ENCODE data around the gene NT5DC4. TPM values are rescaled to one million over a fixed set of nuclear protein-coding genes. Genes with fewer than 3 reads are reported as not detected.
A peak's percentile ranks its signal among the peaks of the same experiment; 100 is the strongest.

NT5DC4 gene
- total and polyA plus RNA-seq, 2 of the 4 experiments (the other 2 are of a cell fraction): not detected

- intact Hi-C loops (cut with micrococcal nuclease): no loop called here
- Histone ChIP-seq H3K23ac (ENCODE audit: low read depth, low read length) (no peak overlapping the region), H3K4me1 (ENCODE audit: control insufficient read depth, insufficient read depth, low read length) (peaks cover 8% of the 10 kb centered on the region), H3K56ac (ENCODE audit: extremely low read depth, insufficient read depth, low read length) (no peak overlapping the region), H2AK5ac (ENCODE audit: low read depth, low read length) (no peak overlapping the region; the same call in 1 of the 2 replicates), H3K14ac (replicated peaks; ENCODE audit: low read depth, low read length) (no peak overlapping the region), H2AFZ (replicated peaks; ENCODE audit: low read length, poor library complexity) (peak overlapping the region; percentile 87), H2BK120ac (ENCODE audit: low read depth, low read length) (no peak overlapping the region), H3K4me3 (ENCODE audit: insufficient read depth, low read depth, low read length) (no peak overlapping the region), H4K91ac (ENCODE audit: insufficient read depth, low read depth, low read length) (no peak overlapping the region), H2BK5ac (ENCODE audit: low read depth, low read length, poor library complexity, severe bottlenecking) (peak overlapping the region; percentile 63), H3K9me3 (ENCODE audit: control insufficient read depth, insufficient read depth, low read length) (no peaks in the 10 kb centered on the region), H2BK15ac (ENCODE audit: low read depth, low read length) (0 out of 3 replicates have a peak overlapping the region, but pooled peaks have one; percentile 29), H3K79me1 (ENCODE audit: low read depth in 1 of 2, low read length in 2 of 2) (no peaks in the 10 kb centered on the region), H3K9ac (ENCODE audit: low read depth, low read length) (no peak overlapping the region), H3K4ac (ENCODE audit: low read depth, low read length) (peak overlapping the region; percentile 64; the same call in 1 of the 2 replicates), H2AK9ac (replicated peaks; ENCODE audit: low read depth, low read length, poor library complexity) (peak overlapping the region; percentile 63), H3K27ac (ENCODE audit: insufficient read depth, low read length) (no peak overlapping the region), H3K27me3 (ENCODE audit: control insufficient read depth, insufficient read depth, low read length) (peaks cover 3% of the 10 kb centered on the region; the same call in 1 of the 2 replicates), H4K5ac (ENCODE audit: low read depth, low read length) (no peak overlapping the region), H2BK20ac (ENCODE audit: low read depth, low read length) (no peak overlapping the region), H4K8ac (ENCODE audit: low read depth in 2 of 2, low read length in 2 of 2) (peak overlapping the region in 1 of 2 experiments; percentile 56; a peak in 2 of 4 replicates), H3K4me2 (ENCODE audit: low read depth, low read length) (no peak overlapping the region), H3K9me1 (ENCODE audit: insufficient read depth, low read length) (peaks cover 7% of the 10 kb centered on the region), H4K20me1 (ENCODE audit: insufficient read depth, low read length) (no peaks in the 10 kb centered on the region), H3K36me3 (ENCODE audit: control insufficient read depth, insufficient read depth, low read length) (no peaks in the 10 kb centered on the region), H3K18ac (ENCODE audit: low read depth, low read length) (no peak overlapping the region)
- CTCF ChIA-PET: no interaction called here
- DNase-seq (no peak), ATAC-seq (ENCODE audit: low read depth) (no peak)
- 100% methylated on average over 1 of the region's 7 CpGs; no CpG with 5 or more reads in 1 of the 2 experiments for WGBS, 2 experiments (ENCODE audit: extremely low coverage in 2 of 2, insufficient read length in 1 of 2)
- dilution Hi-C loops (cut with HindIII; ENCODE audit: low sequenced_read_pairs, unreplicated experiment): no loop called here
- BruUV-seq (replicated peaks): no TSS peak
- in situ Hi-C loops (cut with MboI; ENCODE audit: low sequenced_read_pairs): no loop called here
- POLR2A ChIA-PET (ENCODE audit: unreplicated experiment): no interaction called here
- no peak for TF ChIP-seq CHD1 (IDR thresholded peaks at IDR 0.05; ENCODE audit: low read depth, low read length)
- TF ChIP-seq MAZ (IDR thresholded peaks at IDR 0.05; ENCODE audit: borderline replicate concordance, low read depth, low read length): no peak
- TF ChIP-seq CEBPB (IDR thresholded peaks at IDR 0.05; ENCODE audit: low read depth, low read length): no peak
These were observed 6.9 kb upstream of the NT5DC4 start for GRCh38 chr2:112713926-112714325.

All from IMR-90 (cell line).